Type B pancreatic cell (in vitro differentiated cells): Measurements from ENCODE around the gene C16orf86. TPM values are rescaled to one million over a fixed set of nuclear protein-coding genes. Genes with fewer than 3 reads are reported as not detected.
A peak's percentile ranks its signal among the peaks of the same experiment; 100 is the strongest.

Experiments
- DNase-seq: peaks from one replicate; pipeline ENCODE4 v3.0.0; 2021; ENCODE audit warnings: mixed read lengths; ENCODE audit not compliant: unreplicated experiment; ENCODE audit errors: extremely low spot score
- H3K27ac Mint-ChIP-seq: 2 replicates; pipeline ENCODE4 v1.8.0; 2021; ENCODE audit warnings: mild to moderate bottlenecking, mixed read lengths
- H3K27me3 Mint-ChIP-seq: 2 replicates; pipeline ENCODE4 v1.8.0; 2021; ENCODE audit warnings: mixed read lengths
- H3K36me3 Mint-ChIP-seq: 2 replicates; pipeline ENCODE4 v1.8.0; 2021; ENCODE audit warnings: mixed read lengths
- H3K4me1 Mint-ChIP-seq: one replicate; pipeline ENCODE4 v1.8.0; 2021; ENCODE audit warnings: mixed read lengths; ENCODE audit not compliant: unreplicated experiment
- H3K4me3 Mint-ChIP-seq: 2 replicates; pipeline ENCODE4 v1.8.0; 2021; ENCODE audit warnings: mild to moderate bottlenecking, mixed read lengths
- H3K9me3 Mint-ChIP-seq: 2 replicates; pipeline ENCODE4 v1.8.0; 2021; ENCODE audit warnings: mixed read lengths
- total RNA-seq: library from RNA; stranded (reverse); gene quantifications from 2 replicates; pipeline ENCODE4 v1.2.1, GENCODE V29; 2021; ENCODE audit warnings: low replicate concordance
- TF ChIP-seq, protein P1 (sequence below): fragments of 200-600 bp; sonication (generic); conservative IDR thresholded peaks from 2 replicates; pipeline ENCODE4 v1.5.0; 2021; ENCODE audit warnings: antibody characterized with exemption, mild to moderate bottlenecking

C16orf86 gene
- total RNA-seq, 1 donor from 2014 or later: 2.8 TPM

DNA sequence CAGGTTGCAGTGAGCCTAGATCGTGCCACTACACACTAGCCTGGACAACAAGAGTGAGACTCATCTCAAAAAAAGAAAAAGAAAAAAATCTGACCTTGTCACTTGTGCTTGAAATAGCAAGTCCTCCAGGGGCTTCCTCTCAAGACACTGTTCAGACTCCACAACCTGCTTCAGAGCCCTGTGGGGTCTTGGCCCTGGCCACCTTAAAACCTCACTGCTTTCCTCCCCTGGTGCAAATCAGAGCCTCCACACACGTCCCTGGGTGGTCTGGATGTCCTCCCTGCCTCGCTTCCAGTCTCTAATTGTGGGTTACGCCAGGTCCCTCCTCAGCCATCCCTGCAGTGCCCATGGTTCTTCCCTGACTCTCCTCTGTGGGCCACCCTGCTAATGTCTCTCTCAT, 11.3 kb upstream of the C16orf86 start:
- no peak overlapping the region for H3K27ac Mint-ChIP-seq
- TF ChIP-seq, protein P1, sequence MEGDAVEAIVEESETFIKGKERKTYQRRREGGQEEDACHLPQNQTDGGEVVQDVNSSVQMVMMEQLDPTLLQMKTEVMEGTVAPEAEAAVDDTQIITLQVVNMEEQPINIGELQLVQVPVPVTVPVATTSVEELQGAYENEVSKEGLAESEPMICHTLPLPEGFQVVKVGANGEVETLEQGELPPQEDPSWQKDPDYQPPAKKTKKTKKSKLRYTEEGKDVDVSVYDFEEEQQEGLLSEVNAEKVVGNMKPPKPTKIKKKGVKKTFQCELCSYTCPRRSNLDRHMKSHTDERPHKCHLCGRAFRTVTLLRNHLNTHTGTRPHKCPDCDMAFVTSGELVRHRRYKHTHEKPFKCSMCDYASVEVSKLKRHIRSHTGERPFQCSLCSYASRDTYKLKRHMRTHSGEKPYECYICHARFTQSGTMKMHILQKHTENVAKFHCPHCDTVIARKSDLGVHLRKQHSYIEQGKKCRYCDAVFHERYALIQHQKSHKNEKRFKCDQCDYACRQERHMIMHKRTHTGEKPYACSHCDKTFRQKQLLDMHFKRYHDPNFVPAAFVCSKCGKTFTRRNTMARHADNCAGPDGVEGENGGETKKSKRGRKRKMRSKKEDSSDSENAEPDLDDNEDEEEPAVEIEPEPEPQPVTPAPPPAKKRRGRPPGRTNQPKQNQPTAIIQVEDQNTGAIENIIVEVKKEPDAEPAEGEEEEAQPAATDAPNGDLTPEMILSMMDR: no peak
- H3K4me1 Mint-ChIP-seq: no peaks in the 10 kb centered on the region
- H3K4me3 Mint-ChIP-seq: peak overlapping the region; percentile 45
- DNase-seq: no peak
- H3K9me3 Mint-ChIP-seq: no peaks in the 10 kb centered on the region
- H3K27me3 Mint-ChIP-seq: peaks cover 41% of the 10 kb centered on the region
- peaks cover 3% of the 10 kb centered on the region for H3K36me3 Mint-ChIP-seq

DNA sequence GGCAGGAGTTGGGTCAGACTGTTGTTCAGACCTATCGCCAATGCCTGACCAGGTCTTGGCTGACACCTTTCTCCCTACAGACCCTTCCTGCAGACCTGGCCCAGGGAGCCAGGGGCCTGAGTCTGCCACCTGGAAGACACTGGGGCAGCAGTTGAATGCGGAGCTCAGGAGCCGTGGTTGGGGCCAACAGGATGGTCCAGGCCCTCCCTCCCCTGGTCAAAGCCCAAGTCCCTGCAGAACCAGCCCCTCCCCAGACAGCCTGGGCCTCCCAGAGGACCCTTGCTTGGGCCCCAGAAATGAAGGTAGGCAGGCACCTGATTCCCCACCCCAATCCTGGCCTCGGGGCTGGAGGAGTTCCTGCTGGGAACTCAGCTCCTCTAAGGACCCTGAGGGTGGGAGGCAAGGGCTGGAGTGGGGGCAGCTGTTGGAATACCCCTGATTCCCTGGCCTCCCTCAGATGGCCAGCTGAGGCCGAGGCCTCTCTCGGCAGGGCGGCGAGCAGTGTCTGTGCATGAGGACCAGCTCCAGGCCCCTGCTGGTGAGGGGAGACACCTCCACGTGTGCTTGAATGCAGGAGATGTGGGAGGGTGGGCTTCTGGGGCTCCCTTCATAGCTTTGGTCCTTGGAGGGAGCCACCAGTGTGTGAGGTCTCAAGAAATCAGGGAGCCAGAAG, 10.1 kb upstream of the C16orf86 start:
- TF ChIP-seq, protein P1: no peak
- Mint-ChIP-seq H3K4me3 (peak overlapping the region; percentile 59), H3K27ac (no peak overlapping the region)

DNA sequence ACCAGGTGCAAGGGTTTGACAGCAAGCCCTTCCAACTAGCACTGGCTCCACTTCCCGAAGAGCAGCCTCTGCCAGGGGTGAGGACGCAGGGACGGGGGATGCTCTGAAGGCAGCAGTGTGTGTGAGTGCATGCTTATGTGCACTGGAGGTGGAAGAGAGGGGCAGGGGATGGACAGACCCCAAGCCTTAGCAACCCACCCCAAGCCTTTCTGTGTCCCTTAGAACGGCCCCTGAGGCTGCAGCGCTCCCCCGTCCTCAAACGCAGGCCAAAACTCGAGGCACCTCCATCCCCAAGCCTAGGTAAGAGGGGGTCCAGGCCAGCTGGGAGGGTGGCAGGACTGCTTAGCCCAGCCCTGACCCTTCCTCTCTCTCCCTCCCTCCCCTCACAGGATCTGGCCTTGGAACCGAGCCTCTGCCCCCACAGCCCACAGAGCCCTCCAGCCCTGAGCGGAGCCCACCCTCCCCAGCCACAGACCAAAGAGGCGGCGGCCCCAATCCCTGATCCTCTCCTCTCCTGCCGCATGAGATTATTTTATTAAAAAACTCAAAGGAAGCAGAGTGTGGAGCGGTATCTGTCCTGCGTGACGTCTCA, 9.5 kb upstream of the C16orf86 start:
- TF ChIP-seq, protein P1: no peak
- H3K9me3 Mint-ChIP-seq: no peaks in the 10 kb centered on the region
- peak overlapping the region; percentile 59 for H3K4me3 Mint-ChIP-seq
- H3K27me3 Mint-ChIP-seq: peaks cover 23% of the 10 kb centered on the region
- H3K36me3 Mint-ChIP-seq: peaks cover 3% of the 10 kb centered on the region
- no peak for DNase-seq
- H3K4me1 Mint-ChIP-seq: no peaks in the 10 kb centered on the region
- H3K27ac Mint-ChIP-seq: no peak overlapping the region

More for the DNA sequence above, 10.1 kb upstream of the C16orf86 start:
- DNase-seq: no peak
- H3K9me3 Mint-ChIP-seq: no peaks in the 10 kb centered on the region
- H3K36me3 Mint-ChIP-seq: peaks cover 3% of the 10 kb centered on the region
- peaks cover 29% of the 10 kb centered on the region for H3K27me3 Mint-ChIP-seq
- no peaks in the 10 kb centered on the region for H3K4me1 Mint-ChIP-seq

DNA sequence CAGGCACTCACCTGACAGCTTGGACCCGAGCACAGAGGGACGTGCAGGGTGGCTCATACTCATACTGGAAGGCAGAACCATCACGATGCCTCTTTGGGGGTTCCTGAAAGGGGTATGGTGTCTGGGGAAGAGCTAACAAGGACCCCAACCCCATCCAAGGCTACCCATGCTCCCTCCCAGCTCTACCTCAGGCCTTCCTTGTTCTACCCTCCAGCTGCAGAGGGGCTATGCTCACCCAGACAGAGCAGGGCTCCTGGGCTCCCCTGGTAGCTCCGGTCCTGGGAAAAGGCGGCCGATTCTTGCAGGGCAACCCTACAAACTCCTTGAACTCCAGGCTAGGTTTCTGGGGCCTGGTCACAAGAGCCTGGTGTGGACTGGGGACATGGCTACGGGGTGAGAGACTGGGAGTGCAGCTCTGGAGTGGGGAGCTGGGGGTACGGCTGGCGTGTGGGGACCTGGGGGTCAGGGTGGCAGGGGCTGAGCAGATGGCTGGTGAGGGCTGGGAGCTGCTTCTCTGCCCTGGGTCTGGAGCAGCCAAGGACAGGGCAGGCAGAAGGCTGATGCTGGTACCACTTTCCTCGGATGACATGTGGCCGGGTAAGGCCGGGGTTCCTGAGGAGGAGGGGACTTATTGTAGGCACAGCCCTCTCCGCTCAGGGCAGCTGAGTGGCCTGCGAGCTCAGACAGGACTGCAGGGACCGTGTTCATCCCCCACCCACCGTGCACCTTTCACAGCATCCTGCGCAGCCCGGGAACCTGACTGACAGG, 8.7 kb upstream of the C16orf86 start:
- no peak for DNase-seq
- H3K4me3 Mint-ChIP-seq: no peak overlapping the region
- H3K27me3 Mint-ChIP-seq: peaks cover 20% of the 10 kb centered on the region
- TF ChIP-seq, protein P1: no peak
- H3K36me3 Mint-ChIP-seq: peaks cover 3% of the 10 kb centered on the region
- H3K9me3 Mint-ChIP-seq: no peaks in the 10 kb centered on the region
- no peaks in the 10 kb centered on the region for H3K4me1 Mint-ChIP-seq
- H3K27ac Mint-ChIP-seq: no peak overlapping the region

DNA sequence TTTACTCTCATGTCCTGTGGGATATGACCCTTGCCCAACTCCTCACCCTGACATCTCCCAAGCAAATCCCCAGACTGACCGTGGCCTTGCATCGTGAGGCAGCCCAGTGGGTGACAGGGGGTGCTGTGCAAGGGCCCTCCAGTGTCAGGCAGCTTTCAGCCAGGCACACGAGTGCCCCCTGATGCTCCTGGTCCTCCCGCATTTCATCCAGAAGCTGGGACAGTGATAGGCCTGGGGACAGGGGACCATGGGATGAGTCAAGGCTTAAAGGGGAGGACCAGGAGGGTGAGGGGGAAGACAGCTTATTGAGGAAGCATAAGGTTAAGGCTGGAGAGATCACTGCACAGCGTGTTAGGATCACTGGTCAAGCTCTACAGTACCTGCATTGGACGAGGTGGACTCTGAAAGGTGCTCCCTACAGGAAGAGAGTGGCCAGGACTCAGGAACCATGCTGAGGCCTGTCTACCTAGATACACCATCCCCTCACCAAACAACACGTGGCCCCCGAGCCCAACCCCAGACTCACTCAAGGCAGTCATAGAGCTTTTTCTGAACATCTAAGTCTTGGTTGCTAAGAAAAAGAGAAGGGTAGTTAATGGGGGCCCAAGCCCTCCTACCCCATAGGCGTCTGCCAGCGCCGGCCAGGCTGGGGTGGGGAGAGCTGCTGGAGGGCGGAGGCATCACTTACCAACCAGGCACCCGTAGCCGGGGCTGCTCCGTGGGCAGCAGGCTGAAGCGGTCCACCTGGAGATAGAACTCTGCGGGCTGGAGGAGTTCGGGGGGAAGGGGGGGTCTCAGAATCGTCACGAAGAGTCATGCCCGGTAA, 7.6 kb upstream of the C16orf86 start:
- H3K36me3 Mint-ChIP-seq: peaks cover 3% of the 10 kb centered on the region
- no peak overlapping the region for H3K27ac Mint-ChIP-seq
- no peaks in the 10 kb centered on the region for H3K9me3 Mint-ChIP-seq
- peak overlapping the region; percentile 96 for H3K4me3 Mint-ChIP-seq
- no peak for DNase-seq
- peaks cover 16% of the 10 kb centered on the region for H3K27me3 Mint-ChIP-seq
- peaks cover 1% of the 10 kb centered on the region for H3K4me1 Mint-ChIP-seq
- TF ChIP-seq, protein P1: no peak
